Measurements from ENCODE around the gene EDEM1.

DNA sequence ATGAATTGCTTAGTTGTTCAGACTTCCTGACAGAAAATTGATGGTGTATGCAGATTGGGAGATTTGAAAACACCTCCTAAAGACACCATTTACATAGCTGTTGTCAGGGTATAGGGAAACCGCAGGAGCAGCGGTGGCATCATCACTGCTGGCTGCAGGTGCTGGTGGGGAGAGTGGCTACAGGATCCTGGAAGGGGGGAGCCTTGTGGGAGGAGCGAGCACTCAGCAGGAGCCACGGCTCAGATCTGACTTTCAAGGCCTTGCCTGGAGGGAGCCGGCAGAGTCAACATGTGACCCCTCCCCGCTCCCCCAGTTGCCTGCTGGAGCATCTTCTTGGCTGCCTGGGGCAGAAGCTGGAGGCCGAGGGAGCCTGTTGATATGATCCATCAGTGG is 26.1 kb downstream of the EDEM1 start:
- TF ChIP-seq EZH2 (IDR thresholded peaks at IDR 0.05; ENCODE audit: insufficient read depth, low read length): no peak
- TF ChIP-seq, protein P1, sequence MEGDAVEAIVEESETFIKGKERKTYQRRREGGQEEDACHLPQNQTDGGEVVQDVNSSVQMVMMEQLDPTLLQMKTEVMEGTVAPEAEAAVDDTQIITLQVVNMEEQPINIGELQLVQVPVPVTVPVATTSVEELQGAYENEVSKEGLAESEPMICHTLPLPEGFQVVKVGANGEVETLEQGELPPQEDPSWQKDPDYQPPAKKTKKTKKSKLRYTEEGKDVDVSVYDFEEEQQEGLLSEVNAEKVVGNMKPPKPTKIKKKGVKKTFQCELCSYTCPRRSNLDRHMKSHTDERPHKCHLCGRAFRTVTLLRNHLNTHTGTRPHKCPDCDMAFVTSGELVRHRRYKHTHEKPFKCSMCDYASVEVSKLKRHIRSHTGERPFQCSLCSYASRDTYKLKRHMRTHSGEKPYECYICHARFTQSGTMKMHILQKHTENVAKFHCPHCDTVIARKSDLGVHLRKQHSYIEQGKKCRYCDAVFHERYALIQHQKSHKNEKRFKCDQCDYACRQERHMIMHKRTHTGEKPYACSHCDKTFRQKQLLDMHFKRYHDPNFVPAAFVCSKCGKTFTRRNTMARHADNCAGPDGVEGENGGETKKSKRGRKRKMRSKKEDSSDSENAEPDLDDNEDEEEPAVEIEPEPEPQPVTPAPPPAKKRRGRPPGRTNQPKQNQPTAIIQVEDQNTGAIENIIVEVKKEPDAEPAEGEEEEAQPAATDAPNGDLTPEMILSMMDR (IDR thresholded peaks at IDR 0.05; ENCODE audit: insufficient read depth, low read depth, low read length): no peak
